PC-3 (cell line): Measurements from ENCODE around the gene AQP6. TPM values are rescaled to one million over a fixed set of nuclear protein-coding genes. Genes with fewer than 3 reads are reported as not detected.

Experiments
- ATAC-seq: fragments of 200-7000 bp; cut with Tn5 transposase; 2 replicates; pipeline ENCODE4 v1.9.1; 2020; ENCODE audit warnings: mild to moderate bottlenecking, moderate library complexity
- BruUV-seq: library from RNA; stranded (reverse); fragments of 400-500 nt; replicated peaks from 2 replicates; lab custom pipeline; 2021; lab: Mats Ljungman, UMichigan
- CTCF ChIA-PET: fragments of 300-600 bp; sonication (Branson Sonifier 250); formaldehyde crosslinking; loops from one replicate; lab custom pipeline; 2022; ENCODE audit warnings: antibody characterized with exemption; lab: Charles Lee
- POLR2A ChIA-PET: fragments of 300-600 bp; sonication (Branson Sonifier 250); formaldehyde crosslinking; loops from one replicate; lab custom pipeline; 2022; ENCODE audit warnings: antibody characterized with exemption; ENCODE audit not compliant: unreplicated experiment; lab: Charles Lee
- DNase-seq: peaks from one replicate; pipeline ENCODE4 v3.0.0-alpha.2; 2015
- H2AFZ ChIP-seq: fragments of 300-600 bp; sonication (generic); 2 replicates; pipeline ENCODE4 v1.6.0; 2016; ENCODE audit warnings: antibody characterized with exemption, low read length
- H3F3A ChIP-seq: fragments of 300-600 bp; sonication (generic); one replicate; pipeline ENCODE4 v1.6.0; 2017; ENCODE audit warnings: antibody characterized with exemption, low read length, control low read depth, mild to moderate bottlenecking; ENCODE audit not compliant: unreplicated experiment
- H3K27ac ChIP-seq: fragments of 300-600 bp; sonication (generic); 2 replicates; pipeline ENCODE4 v1.5.1; 2016; ENCODE audit warnings: mild to moderate bottlenecking, low read length
- H3K27me3 ChIP-seq: fragments of 300-600 bp; sonication (generic); 2 replicates; pipeline ENCODE4 v1.6.1; 2016; ENCODE audit warnings: low read length, mixed read lengths
- H3K36me3 ChIP-seq: fragments of 300-600 bp; sonication (generic); 2 replicates; pipeline ENCODE4 v1.6.1; 2016; ENCODE audit warnings: low read depth, mixed run types, low read length, mixed read lengths
- H3K4me1 ChIP-seq: fragments of 300-600 bp; sonication (generic); 2 replicates; pipeline ENCODE4 v1.5.1; 2016; ENCODE audit warnings: low read length; ENCODE audit not compliant: insufficient read depth
- H3K4me2 ChIP-seq: fragments of 300-600 bp; sonication (generic); 2 replicates; pipeline ENCODE4 v1.6.0; 2016; ENCODE audit warnings: low read length
- H3K4me3 ChIP-seq: fragments of 300-600 bp; sonication (generic); 2 replicates; pipeline ENCODE4 v1.5.1; 2016; ENCODE audit warnings: mild to moderate bottlenecking, low read length, mixed read lengths
- H3K79me2 ChIP-seq: fragments of 300-600 bp; sonication (generic); 2 replicates; pipeline ENCODE4 v1.6.1; 2017; ENCODE audit warnings: low read length, mixed read lengths
- H3K9ac ChIP-seq: fragments of 300-600 bp; sonication (generic); 2 replicates; pipeline ENCODE4 v1.6.0; 2016; ENCODE audit warnings: mild to moderate bottlenecking, low read length
- H3K9me2 ChIP-seq: fragments of 300-600 bp; sonication (generic); replicated peaks from 2 replicates; pipeline ENCODE4 v1.6.1; 2016; ENCODE audit warnings: mixed run types, low read length, mixed read lengths
- H3K9me3 ChIP-seq: fragments of 300-600 bp; sonication (generic); 2 replicates; pipeline ENCODE4 v1.6.1; 2016; ENCODE audit warnings: low read length, mixed read lengths
- H4K20me1 ChIP-seq: fragments of 300-600 bp; sonication (generic); 2 replicates; pipeline ENCODE4 v1.6.1; 2016; ENCODE audit warnings: low read length, mixed read lengths
- EZH2 ChIP-seq: fragments of 300-600 bp; sonication (generic); IDR thresholded peaks from one replicate; pipeline ENCODE4 v1.6.1; 2017; ENCODE audit warnings: antibody characterized with exemption, mild to moderate bottlenecking, low read length; ENCODE audit not compliant: unreplicated experiment
- EZH2phosphoT487 ChIP-seq: fragments of 300-600 bp; sonication (generic); IDR thresholded peaks from 2 replicates; pipeline ENCODE4 v1.6.1; 2018; ENCODE audit warnings: mild to moderate bottlenecking, antibody characterized with exemption, low read length, borderline replicate concordance
- intact Hi-C: fragments of 100-400 bp; cut with micrococcal nuclease; formaldehyde crosslinking; loops from 2 replicates; pipeline ENCODE4 v1.9.0; 2023
- total RNA-seq: library from RNA; depleted of rRNA; stranded (reverse); fragments of >200 nt; gene quantifications from 2 replicates; pipeline ENCODE4 v1.2.3, GENCODE V29; 2014
- TF ChIP-seq, protein P1 (sequence below): fragments of 300-600 bp; sonication (generic); conservative IDR thresholded peaks from 2 replicates; pipeline ENCODE4 v1.5.1; 2017; ENCODE audit warnings: antibody characterized with exemption, low read depth, mild to moderate bottlenecking, low read length

The AQP6 gene
- total RNA-seq, 1 experiment from 2014 or later: not detected

DNA sequence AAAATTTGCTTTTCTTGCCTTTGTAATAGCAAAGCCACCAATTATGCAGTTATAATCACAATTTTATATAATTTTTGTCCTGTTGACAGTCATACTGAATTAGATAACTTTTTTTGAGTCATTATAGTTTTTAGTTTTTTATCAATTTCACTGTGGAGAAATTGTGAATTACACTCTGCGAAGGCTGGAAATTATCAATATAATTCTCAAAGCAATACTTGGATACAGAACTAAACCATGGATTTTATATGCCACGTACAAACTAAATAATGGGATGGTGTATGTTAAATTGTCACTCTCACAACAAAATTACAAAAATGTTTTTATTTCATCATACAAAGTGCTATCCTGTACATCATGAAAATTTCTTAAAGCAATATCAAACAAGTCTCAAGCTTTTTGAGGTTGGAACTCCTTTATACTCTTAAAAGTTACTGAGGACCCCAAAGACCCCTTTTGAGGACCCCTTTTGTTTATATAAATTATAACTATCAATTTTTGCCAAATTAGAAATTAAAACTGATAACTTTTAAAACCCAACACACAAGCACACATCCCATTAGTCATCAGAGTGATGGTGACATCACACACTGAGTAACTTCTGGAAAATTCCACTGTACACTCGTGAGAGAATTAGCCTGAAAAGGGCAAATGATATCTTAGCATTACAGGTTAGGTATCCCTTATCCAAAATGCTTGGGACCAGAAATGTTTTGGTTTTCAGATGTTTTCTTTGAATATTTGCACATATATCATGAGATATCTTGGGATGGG lies 42.0 kb upstream of the AQP6 start:
- Histone ChIP-seq H3K4me1 (no peaks in the 10 kb centered on the region; the same call in 1 of the 2 replicates), H3K79me2 (no peaks in the 10 kb centered on the region), H3K9ac (no peak overlapping the region), H3K36me3 (no peaks in the 10 kb centered on the region), H3K9me2 (no peaks in the 10 kb centered on the region), H3K9me3 (no peaks in the 10 kb centered on the region), H3K4me3 (no peak overlapping the region), H4K20me1 (no peaks in the 10 kb centered on the region), H3K27ac (no peak overlapping the region), H2AFZ (no peak overlapping the region), H3K4me2 (no peak overlapping the region), H3K27me3 (no peaks in the 10 kb centered on the region), H3F3A (no peaks in the 10 kb centered on the region)
- intact Hi-C loops: no loop called here
- peak; percentile 59 for DNase-seq
- no TSS peak for BruUV-seq
- POLR2A ChIA-PET: no interaction called here
- CTCF ChIA-PET: no interaction called here
- peak; percentile 73 for ATAC-seq
- TF ChIP-seq EZH2phosphoT487 (no peak), EZH2 (no peak)
- TF ChIP-seq, protein P1, sequence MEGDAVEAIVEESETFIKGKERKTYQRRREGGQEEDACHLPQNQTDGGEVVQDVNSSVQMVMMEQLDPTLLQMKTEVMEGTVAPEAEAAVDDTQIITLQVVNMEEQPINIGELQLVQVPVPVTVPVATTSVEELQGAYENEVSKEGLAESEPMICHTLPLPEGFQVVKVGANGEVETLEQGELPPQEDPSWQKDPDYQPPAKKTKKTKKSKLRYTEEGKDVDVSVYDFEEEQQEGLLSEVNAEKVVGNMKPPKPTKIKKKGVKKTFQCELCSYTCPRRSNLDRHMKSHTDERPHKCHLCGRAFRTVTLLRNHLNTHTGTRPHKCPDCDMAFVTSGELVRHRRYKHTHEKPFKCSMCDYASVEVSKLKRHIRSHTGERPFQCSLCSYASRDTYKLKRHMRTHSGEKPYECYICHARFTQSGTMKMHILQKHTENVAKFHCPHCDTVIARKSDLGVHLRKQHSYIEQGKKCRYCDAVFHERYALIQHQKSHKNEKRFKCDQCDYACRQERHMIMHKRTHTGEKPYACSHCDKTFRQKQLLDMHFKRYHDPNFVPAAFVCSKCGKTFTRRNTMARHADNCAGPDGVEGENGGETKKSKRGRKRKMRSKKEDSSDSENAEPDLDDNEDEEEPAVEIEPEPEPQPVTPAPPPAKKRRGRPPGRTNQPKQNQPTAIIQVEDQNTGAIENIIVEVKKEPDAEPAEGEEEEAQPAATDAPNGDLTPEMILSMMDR: no peak

DNA sequence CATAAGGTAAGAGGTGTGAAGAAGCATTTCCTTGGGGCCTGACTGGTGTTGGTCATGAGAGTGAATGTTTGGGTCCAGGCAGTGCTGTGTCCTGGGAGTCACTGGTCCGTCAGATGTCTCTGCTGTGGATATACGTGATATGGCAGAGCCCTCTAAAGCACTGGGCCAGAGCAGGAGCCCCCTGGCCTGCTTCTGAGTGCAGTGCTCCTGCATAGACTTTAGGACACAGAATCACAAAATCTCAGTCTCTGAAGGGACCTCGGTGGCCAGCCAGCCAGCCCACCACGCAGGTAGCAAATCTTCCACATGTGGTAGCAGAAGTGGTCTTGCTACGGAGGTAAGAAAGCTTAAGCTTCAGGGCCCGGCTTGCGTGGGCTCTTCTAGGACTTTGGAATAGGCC lies 40.7 kb upstream of the AQP6 start:
- Histone ChIP-seq H3K36me3 (no peaks in the 10 kb centered on the region), H3K4me3 (no peak overlapping the region), H3K27ac (no peak overlapping the region), H2AFZ (no peak overlapping the region), H4K20me1 (no peaks in the 10 kb centered on the region), H3K9me3 (no peaks in the 10 kb centered on the region), H3F3A (no peaks in the 10 kb centered on the region), H3K4me1 (no peaks in the 10 kb centered on the region; the same call in 1 of the 2 replicates), H3K79me2 (no peaks in the 10 kb centered on the region), H3K27me3 (no peaks in the 10 kb centered on the region), H3K9ac (no peak overlapping the region), H3K9me2 (no peaks in the 10 kb centered on the region), H3K4me2 (no peak overlapping the region)
- CTCF ChIA-PET: no interaction called here
- intact Hi-C loops: no loop called here
- DNase-seq: no peak
- no TSS peak for BruUV-seq
- ATAC-seq: no peak
- POLR2A ChIA-PET: no interaction called here
- no peak for TF ChIP-seq EZH2phosphoT487
- TF ChIP-seq, protein P1: no peak
- no peak for TF ChIP-seq EZH2

DNA sequence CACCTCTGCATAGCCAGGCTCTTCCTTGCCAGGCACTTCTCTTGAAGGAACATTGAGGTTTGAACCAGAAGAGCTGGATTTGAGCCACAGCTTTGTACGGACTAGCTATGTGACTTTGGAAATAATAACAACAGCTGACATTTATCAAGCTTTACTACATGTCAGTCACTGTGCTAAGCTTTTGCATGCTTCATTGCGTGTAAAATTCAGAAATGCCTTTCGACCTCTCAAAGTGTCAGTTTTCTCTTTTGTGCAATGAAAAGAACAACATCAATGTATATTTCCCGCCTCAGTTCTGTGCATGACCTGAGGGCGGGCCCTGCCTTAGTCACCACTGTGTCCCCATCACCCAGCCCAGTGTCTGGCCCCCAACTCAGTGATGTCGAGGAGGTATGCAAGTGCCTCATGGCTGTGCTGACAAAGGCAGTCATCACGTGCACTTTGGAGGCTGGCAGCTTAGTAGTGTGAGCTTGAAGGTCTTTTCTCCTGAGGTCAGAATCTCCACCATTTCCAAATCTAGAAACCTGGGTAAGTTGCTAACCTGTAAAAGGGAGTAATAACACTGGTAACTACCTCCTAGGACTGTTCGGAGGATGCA lies 40.1 kb upstream of the AQP6 start:
- Histone ChIP-seq H3K4me3 (no peak overlapping the region), H2AFZ (no peak overlapping the region), H3K79me2 (no peaks in the 10 kb centered on the region), H3K27me3 (no peaks in the 10 kb centered on the region), H3F3A (no peaks in the 10 kb centered on the region), H3K4me1 (no peaks in the 10 kb centered on the region; the same call in 1 of the 2 replicates), H3K36me3 (no peaks in the 10 kb centered on the region), H3K9me2 (no peaks in the 10 kb centered on the region), H3K27ac (no peak overlapping the region), H3K4me2 (no peak overlapping the region), H4K20me1 (no peaks in the 10 kb centered on the region), H3K9me3 (no peaks in the 10 kb centered on the region), H3K9ac (no peak overlapping the region)
- TF ChIP-seq, protein P1: no peak
- TF ChIP-seq EZH2phosphoT487 (no peak), EZH2 (no peak)
- intact Hi-C loops: no loop called here
- DNase-seq: no peak
- ChIA-PET POLR2A (no interaction called here), CTCF (no interaction called here)
- ATAC-seq: no peak
- BruUV-seq: no TSS peak
